Measurements from ENCODE around the gene HDAC7. TPM values are rescaled to one million over a fixed set of nuclear protein-coding genes. Genes with fewer than 3 reads are reported as not detected.

HDAC7 gene
- total RNA-seq, 1 donor from 2014 or later: 144 TPM

GRCh38 chr12:47769234-47770085, 50.2 kb downstream of the HDAC7 start:
- no peak for DNase-seq (ENCODE audit: extremely low read depth, low read depth, low spot score)

GRCh38 chr12:47768323-47768811, 51.3 kb downstream of the HDAC7 start:
- DNase-seq (ENCODE audit: extremely low read depth, low read depth, low spot score): no peak

- no peak for DNase-seq (ENCODE audit: extremely low read depth, low read depth, low spot score)
Measured at GRCh38 chr12:47767216-47767724, 52.4 kb downstream of the HDAC7 start.

DNA sequence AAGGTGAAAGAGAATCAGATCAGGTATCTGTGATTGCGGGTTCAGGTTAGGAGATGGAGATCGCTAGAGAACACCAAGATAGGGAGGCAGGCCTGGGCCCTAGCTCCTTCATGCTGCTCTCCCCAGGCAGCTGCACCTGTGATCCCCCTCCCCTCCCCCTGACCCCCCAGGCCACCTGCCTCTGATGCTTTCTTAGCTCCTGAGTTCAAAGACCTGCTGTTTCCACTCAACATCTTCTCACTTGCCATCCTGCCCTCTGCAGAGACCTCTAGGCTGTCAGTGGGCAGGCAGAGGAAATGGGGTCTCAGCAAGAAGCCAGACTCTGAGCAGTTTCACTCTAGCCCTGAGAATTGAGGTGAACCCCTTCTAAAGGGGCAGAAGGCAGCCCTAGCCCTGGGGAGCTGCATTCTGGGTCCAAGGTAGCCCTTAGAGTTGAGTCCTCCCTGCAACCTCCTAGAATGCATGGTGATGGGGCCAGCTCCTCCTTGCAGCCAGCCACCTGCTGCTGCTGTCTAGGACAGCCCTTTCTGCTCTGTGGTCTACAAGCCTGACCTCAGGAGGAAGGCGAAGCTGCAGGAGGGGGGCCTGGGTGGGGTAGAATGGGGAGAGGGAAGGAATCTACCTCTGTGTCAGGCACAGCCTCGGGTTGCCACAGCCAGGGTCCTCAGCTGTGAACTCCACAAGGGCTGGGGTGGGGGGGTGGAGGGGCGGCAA, 53.0 kb downstream of the HDAC7 start:
- DNase-seq (ENCODE audit: extremely low read depth, low read depth, low spot score): no peak

DNA sequence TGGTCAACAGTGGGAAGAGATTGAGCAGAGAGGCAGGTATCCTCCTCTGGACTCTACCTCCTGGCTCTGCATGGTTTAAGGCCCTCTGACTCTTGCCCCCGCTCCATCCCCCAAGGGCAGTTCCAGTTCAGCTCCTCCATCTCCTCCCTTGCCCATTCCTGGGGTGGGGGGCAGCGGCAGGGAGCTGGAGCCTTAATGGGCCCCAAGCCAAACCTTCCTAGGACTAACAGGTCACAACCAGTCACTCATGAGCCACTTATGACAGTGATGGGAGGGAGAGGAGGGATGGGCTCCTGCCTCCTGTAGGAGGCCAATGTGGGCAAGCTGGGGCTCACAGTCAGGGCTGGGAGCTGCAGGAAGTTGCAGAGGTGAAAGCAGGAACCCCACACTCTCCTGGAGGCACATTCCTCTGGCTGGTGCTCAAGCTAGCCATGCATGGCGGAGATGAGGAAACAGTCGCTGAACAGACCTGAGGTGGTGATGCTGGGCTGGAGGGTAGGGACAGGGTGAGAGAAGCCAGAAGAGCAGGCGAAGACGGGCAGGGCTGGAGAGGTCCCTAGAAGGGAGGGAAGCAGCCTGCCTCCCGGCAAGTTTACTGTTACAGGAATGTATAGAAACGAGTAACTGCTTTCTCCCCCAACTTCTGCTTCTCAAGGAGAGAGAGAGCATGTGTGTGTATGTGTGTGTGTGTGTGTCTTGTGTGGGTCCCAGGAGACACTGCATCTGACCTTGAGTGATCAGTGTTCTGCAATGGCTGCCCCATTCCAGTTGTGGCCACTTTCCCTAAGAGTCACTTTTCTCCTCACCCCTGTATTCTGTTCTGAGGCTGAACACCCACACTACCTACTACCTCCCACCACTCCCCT, 56.0 kb downstream of the HDAC7 start:
- no peak for DNase-seq (ENCODE audit: extremely low read depth, low read depth, low spot score)

GRCh38 chr12:47762850-47763465, 56.7 kb downstream of the HDAC7 start:
- no peak for DNase-seq (ENCODE audit: extremely low read depth, low read depth, low spot score)

GRCh38 chr12:47758834-47759690, 60.6 kb downstream of the HDAC7 start, which contains the start of gene RAPGEF3:
RAPGEF3 (minus strand) TSS chr12:47758880; CDS start chr12:47758556, 324 bp downstream.
- DNase-seq (ENCODE audit: extremely low read depth, low read depth, low spot score): peak; percentile 29

- no peak for DNase-seq (ENCODE audit: extremely low read depth, low read depth, low spot score)
Measured at GRCh38 chr12:47758584-47758833, 61.2 kb downstream of the HDAC7 start.

GRCh38 chr12:47757840-47758583, 61.7 kb downstream of the HDAC7 start:
- no peak for DNase-seq (ENCODE audit: extremely low read depth, low read depth, low spot score)

GRCh38 chr12:47757364-47757839, 62.3 kb downstream of the HDAC7 start:
- no peak for DNase-seq (ENCODE audit: extremely low read depth, low read depth, low spot score)

DNA sequence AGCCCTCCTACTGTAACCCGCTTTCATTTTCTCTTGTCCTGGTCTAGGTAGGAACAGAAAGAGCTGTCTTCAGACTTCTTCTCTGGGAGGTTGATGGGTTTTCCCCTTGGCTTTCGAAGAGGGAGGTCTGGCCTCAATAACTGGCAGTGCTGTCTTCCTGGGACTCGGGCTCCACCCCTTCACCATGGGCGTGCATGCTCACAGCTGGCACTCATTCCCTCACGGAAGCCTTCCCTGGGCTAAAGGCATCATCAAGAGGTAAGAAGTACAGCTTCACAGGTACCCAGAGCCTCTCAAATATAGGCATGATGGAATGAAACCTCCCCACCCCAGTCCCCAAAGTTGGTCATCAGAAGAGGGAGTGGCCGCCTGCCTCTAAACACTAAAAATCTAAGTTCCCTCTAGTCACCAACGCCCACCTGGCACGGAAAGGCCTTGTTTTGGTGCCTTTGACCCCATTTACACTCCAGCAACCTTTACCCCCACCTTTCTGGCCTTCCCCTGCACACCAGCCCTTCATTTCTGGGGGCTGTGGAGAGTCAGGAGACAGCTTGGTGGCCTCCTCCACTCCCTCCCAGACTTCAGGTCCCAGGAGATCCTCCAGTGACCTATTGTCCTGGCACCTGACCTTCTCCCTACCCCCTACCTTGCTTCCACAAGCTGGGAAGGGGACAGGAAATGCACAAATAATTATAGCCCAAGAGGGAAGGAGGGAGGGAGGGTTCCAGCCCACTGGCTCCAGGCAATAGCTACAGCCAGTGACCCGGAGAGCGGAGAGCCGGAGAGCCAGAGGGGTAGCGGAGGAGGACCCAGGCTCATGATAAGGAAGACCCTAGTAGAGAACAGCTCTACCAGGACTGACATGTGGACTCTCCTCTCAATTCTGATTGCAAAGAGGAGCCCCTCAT, 63.8 kb downstream of the HDAC7 start:
- DNase-seq (ENCODE audit: extremely low read depth, low read depth, low spot score): no peak

GRCh38 chr12:47754881-47755280, 64.8 kb downstream of the HDAC7 start:
- DNase-seq (ENCODE audit: extremely low read depth, low read depth, low spot score): no peak

- no peak for DNase-seq (ENCODE audit: extremely low read depth, low read depth, low spot score)
Measured at GRCh38 chr12:47754126-47754525, 65.6 kb downstream of the HDAC7 start.

- no peak for DNase-seq (ENCODE audit: extremely low read depth, low read depth, low spot score)
Measured at GRCh38 chr12:47753021-47754001, 66.4 kb downstream of the HDAC7 start.

- DNase-seq (ENCODE audit: extremely low read depth, low read depth, low spot score): no peak
Measured at GRCh38 chr12:47752552-47752951, 67.2 kb downstream of the HDAC7 start.

DNA sequence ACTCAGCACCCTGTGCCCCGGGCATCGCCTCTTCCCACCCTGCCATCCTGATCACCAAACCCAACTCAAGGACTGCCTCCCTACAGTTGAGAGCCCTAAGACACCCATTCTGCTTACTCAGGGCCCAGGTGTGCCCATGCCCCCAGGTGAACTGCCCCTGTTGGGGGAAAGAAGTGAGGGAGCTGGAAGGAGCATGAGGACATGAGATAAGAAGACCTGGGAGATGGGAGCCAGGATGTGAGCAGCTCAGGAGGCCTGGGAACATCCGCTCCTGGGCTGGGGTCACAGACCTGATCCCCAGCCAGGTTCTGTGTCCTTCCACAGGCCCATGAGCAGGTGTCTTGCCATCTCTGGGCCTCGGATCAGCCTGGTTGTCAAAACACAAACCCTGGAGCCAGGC, 67.6 kb downstream of the HDAC7 start:
- no peak for DNase-seq (ENCODE audit: extremely low read depth, low read depth, low spot score)

Measured in glomerular endothelial cell (primary cell).